Progenitor cell of endocrine pancreas (in vitro differentiated cells): ENCODE results near the gene DCHS2. TPM values are rescaled to one million over a fixed set of nuclear protein-coding genes. Genes with fewer than 3 reads are reported as not detected.

Experiments
- DNase-seq: peaks from one replicate; pipeline ENCODE4 v3.0.0; 2021; ENCODE audit warnings: low spot score; ENCODE audit not compliant: unreplicated experiment
- H3K27ac Mint-ChIP-seq: 2 replicates; pipeline ENCODE4 v1.8.0; 2021; ENCODE audit warnings: mild to moderate bottlenecking, moderate library complexity, mixed read lengths
- H3K27me3 Mint-ChIP-seq: 2 replicates; pipeline ENCODE4 v1.8.0; 2021; ENCODE audit warnings: mixed read lengths
- H3K36me3 Mint-ChIP-seq: 2 replicates; pipeline ENCODE4 v1.8.0; 2022; ENCODE audit warnings: mixed read lengths; ENCODE audit not compliant: insufficient read depth
- H3K4me1 Mint-ChIP-seq: 2 replicates; pipeline ENCODE4 v1.8.0; 2021; ENCODE audit warnings: low read depth, mixed read lengths
- H3K4me3 Mint-ChIP-seq: 2 replicates; pipeline ENCODE4 v1.8.0; 2021; ENCODE audit warnings: low read depth, mild to moderate bottlenecking, moderate library complexity, mixed read lengths
- H3K9me3 Mint-ChIP-seq: 2 replicates; pipeline ENCODE4 v1.8.0; 2021; ENCODE audit warnings: low read depth, mixed read lengths
- total RNA-seq: library from RNA; stranded (reverse); gene quantifications from 2 replicates; pipeline ENCODE4 v1.2.1, GENCODE V29; 2021
- TF ChIP-seq, protein P1 (sequence below): fragments of 200-600 bp; sonication (generic); IDR thresholded peaks from one replicate; pipeline ENCODE4 v1.5.0; 2021; ENCODE audit warnings: antibody characterized with exemption, mild to moderate bottlenecking; ENCODE audit not compliant: unreplicated experiment

The DCHS2 gene
- total RNA-seq, 1 donor from 2014 or later = 0.43 TPM

DNA sequence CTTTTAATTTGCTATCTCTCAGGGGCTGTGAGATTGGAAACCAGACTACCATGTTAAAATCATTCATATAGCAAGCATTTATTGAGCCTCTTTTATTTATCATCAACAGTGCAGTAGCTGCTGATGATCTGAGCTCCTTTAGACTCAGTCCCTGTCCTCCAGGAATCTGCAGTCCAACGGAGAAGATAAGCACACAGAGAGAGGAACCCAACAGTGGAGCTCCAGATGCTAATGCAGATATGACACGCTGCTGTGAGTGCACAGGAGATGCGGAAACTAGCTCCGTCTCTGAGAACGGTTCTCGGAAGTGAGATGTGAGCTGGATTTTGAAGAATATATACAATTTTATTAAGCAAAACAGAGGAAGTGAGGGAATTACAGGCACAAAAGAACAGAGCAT, 35.4 kb downstream of the DCHS2 start:
- Mint-ChIP-seq H3K4me3 (no peak overlapping the region), H3K4me1 (no peaks in the 10 kb centered on the region), H3K9me3 (no peaks in the 10 kb centered on the region), H3K36me3 (no peaks in the 10 kb centered on the region), H3K27me3 (peaks cover 14% of the 10 kb centered on the region), H3K27ac (no peak overlapping the region)
- DNase-seq = no peak
- TF ChIP-seq, protein P1, sequence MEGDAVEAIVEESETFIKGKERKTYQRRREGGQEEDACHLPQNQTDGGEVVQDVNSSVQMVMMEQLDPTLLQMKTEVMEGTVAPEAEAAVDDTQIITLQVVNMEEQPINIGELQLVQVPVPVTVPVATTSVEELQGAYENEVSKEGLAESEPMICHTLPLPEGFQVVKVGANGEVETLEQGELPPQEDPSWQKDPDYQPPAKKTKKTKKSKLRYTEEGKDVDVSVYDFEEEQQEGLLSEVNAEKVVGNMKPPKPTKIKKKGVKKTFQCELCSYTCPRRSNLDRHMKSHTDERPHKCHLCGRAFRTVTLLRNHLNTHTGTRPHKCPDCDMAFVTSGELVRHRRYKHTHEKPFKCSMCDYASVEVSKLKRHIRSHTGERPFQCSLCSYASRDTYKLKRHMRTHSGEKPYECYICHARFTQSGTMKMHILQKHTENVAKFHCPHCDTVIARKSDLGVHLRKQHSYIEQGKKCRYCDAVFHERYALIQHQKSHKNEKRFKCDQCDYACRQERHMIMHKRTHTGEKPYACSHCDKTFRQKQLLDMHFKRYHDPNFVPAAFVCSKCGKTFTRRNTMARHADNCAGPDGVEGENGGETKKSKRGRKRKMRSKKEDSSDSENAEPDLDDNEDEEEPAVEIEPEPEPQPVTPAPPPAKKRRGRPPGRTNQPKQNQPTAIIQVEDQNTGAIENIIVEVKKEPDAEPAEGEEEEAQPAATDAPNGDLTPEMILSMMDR = no peak

DNA sequence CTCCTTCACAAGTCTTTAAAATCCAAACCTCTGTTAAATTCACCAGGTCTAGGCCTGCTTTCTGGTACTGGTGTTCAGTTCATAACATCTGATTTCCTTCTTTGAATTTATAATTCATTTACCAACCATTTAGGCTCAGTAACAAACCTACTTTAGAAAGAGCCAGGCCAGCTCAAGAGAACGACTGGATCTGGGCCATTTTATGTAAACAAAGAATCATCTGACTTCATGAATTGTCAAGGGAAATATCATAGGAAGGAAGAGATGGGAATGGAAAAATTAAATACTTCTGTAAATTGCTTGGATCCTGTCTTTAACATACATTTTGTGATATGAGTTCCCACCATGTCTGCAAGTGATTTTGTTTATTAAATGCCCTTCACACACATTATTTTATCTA, 36.5 kb downstream of the DCHS2 start:
- no peaks in the 10 kb centered on the region for H3K4me1 Mint-ChIP-seq
- H3K4me3 Mint-ChIP-seq = no peak overlapping the region
- peaks cover 15% of the 10 kb centered on the region for H3K27me3 Mint-ChIP-seq
- H3K27ac Mint-ChIP-seq = no peak overlapping the region
- no peak for DNase-seq
- no peaks in the 10 kb centered on the region for H3K9me3 Mint-ChIP-seq
- no peaks in the 10 kb centered on the region for H3K36me3 Mint-ChIP-seq
- TF ChIP-seq, protein P1 = no peak

DNA sequence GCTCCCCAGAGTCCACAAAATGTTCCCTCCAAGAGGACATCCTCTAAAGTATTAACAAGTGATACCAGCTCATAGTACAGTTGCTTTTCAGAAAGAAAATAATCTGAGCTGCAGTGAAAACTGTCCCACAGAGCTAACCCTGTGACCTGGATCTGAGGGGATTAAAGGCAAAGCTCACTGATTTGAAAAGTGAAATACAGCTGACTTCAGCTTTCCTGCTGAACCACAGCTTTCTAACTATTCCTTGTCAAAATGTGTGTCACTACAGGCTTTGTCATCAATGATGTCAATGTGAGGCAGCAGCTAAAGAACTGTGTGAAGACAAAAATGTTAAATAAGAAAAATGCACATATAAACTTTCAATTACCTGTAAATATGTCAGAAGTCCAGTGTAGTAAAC, 36.9 kb downstream of the DCHS2 start:
- Mint-ChIP-seq H3K27ac (no peak overlapping the region), H3K9me3 (no peaks in the 10 kb centered on the region), H3K36me3 (no peaks in the 10 kb centered on the region), H3K27me3 (peaks cover 18% of the 10 kb centered on the region), H3K4me1 (no peaks in the 10 kb centered on the region), H3K4me3 (no peak overlapping the region)
- DNase-seq = no peak
- TF ChIP-seq, protein P1 = no peak

DNA sequence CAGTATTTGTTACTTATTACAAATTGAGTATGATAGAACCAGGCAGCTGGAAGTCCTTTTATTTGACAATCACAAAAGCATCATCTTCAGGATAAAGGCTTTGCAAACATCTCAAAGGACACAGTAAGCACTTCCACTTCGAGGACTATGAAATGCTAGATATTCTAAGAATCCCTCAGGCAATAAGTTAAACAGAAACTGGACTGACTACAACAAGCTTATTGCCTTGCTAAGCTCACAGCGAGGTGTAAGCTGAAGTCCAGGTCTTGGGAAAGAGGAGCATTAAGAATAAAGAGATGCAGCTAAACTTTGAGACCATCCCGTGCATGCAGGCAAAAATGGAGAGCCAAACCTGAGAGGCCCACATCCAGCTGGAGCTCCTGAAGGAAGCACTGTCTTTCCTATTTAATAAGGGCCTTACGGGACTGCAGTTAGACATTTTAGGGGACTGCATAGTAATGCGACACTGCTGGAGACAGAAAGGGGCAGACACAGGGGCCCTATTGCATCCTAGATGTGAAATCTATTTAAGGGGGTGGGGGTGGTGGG, 38.7 kb downstream of the DCHS2 start:
- Mint-ChIP-seq H3K27me3 (peaks cover 25% of the 10 kb centered on the region), H3K36me3 (no peaks in the 10 kb centered on the region), H3K27ac (no peak overlapping the region), H3K9me3 (no peaks in the 10 kb centered on the region), H3K4me3 (no peak overlapping the region), H3K4me1 (peaks cover 2% of the 10 kb centered on the region)
- TF ChIP-seq, protein P1 = no peak
- DNase-seq = no peak

DNA sequence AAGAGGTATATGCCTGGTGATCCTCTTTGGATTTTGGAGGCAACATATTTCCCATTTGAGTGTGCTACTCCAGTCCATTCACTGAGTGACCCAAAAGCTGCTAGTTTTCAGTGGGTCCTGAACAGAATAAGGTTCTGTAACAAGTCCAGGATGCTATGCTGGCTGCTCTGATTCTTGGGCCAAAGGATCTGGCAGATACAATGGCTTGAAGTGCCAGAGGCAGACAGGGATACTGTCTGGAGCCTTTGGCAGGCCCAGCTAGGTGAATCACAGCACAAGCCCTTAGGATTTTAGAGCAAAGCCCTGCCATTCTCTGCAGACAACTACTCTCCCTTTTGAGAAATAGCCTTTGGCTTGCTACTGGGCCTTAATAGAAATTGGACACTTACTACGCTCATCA, 40.6 kb downstream of the DCHS2 start:
- Mint-ChIP-seq H3K27ac (no peak overlapping the region), H3K27me3 (peaks cover 27% of the 10 kb centered on the region), H3K4me3 (no peak overlapping the region), H3K36me3 (no peaks in the 10 kb centered on the region), H3K9me3 (no peaks in the 10 kb centered on the region), H3K4me1 (peaks cover 13% of the 10 kb centered on the region)
- DNase-seq = no peak
- TF ChIP-seq, protein P1 = no peak
